ENCODE results near the gene MAP2. TPM values are rescaled to one million over a fixed set of nuclear protein-coding genes. Genes with fewer than 3 reads are reported as not detected.

The MAP2 gene
- total and polyA plus RNA-seq, 2 of the 8 experiments (the other 6 are each of a cell fraction or from before 2014, with no cell fraction given) = 5.9 to 9.4 TPM

DNA sequence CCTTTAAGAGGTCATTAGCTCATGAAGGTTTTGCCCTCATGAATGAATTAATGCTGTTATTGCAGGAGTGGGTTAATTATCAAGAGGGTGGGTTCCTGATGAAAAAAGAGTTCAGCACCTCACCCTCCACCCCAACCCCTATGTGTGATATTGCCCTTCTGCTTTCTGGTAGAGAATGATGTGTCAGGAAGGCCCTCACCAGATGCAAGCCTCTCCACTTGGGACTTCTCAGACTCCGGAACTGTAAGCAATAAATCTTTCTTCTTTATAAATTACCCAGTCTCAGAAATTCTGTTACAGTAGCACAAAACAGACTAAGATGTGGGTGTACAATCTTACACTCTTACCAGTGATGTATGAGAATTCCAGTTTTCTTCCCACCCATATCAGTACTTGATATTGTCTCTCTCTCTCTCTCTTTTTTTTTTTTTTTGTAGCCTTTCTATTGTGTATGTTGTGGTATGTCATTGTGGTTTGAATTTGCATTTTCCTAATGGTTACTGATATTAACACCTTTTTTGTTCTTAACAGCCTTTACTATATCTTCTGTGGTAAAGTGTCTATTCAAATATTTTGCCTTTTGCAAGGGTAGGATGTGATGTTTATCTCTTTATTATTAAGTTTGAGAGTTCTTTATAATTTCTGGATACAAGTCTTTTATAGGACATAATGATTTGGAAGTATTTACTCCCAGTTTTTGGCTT lies 10.4 kb upstream of the MAP2 start:
- Histone ChIP-seq H2BK20ac (ENCODE audit: low read length) (no peak overlapping the region), H3K23me2 (ENCODE audit: low read depth, low read length) (no peaks in the 10 kb centered on the region), H4K8ac (ENCODE audit: extremely low read depth, insufficient read depth, low read length) (no peak overlapping the region), H3K27me3 (replicated peaks in 1 of 4; ENCODE audit: control insufficient read depth in 3 of 4, extremely low read depth in 1 of 4, insufficient read depth in 3 of 4, low read length in 3 of 4) (no peaks in the 10 kb centered on the region), H3K4me2 (ENCODE audit: insufficient read depth in 1 of 2, low read depth in 2 of 2, low read length in 2 of 2) (no peak overlapping the region), H3K4ac (replicated peaks; ENCODE audit: insufficient read length, low read depth, low read length) (no peak overlapping the region), H3K27ac (ENCODE audit: low read depth, low read length) (no peak overlapping the region), H2AK5ac (ENCODE audit: low read depth, low read length) (no peak overlapping the region), H2BK15ac (ENCODE audit: low read length) (no peak overlapping the region), H3K79me1 (ENCODE audit: low read depth, low read length) (no peaks in the 10 kb centered on the region), H3K9me3 (ENCODE audit: insufficient read depth in 2 of 2, low read depth in 1 of 2, low read length in 1 of 2) (peaks cover 7 to 15% of the 10 kb centered on the region in 2 experiments; a peak in 2 of 4 replicates), H4K20me1 (replicated peaks in 1 of 2; ENCODE audit: control insufficient read depth in 1 of 2, insufficient read depth in 2 of 2, low read length in 2 of 2) (no peaks in the 10 kb centered on the region), H3K4me3 (ENCODE audit: extremely low read depth in 1 of 4, insufficient read depth in 2 of 4, low read depth in 3 of 4, low read length in 4 of 4) (no peak overlapping the region), H3K23ac (ENCODE audit: insufficient read length) (no peak overlapping the region), H3K36me3 (ENCODE audit: control insufficient read depth in 2 of 4, insufficient read depth in 4 of 4, low read length in 3 of 4) (no peaks in the 10 kb centered on the region; a peak in 1 of 8 replicates), H2BK12ac (ENCODE audit: low read depth, low read length) (no peak overlapping the region), H3K56ac (replicated peaks; ENCODE audit: insufficient read length, low read depth, low read length) (no peak overlapping the region), H2BK5ac (ENCODE audit: low read depth, low read length) (no peak overlapping the region), H3K14ac (ENCODE audit: insufficient read length) (no peak overlapping the region), H2BK120ac (replicated peaks; ENCODE audit: low read depth, low read length) (no peak overlapping the region), H4K91ac (replicated peaks; ENCODE audit: insufficient read length, low read length) (no peak overlapping the region), H4K5ac (ENCODE audit: insufficient read length, low read depth, low read length) (no peak overlapping the region), H3K79me2 (ENCODE audit: control insufficient read depth in 1 of 2, insufficient read depth in 2 of 2, low read length in 2 of 2) (no peaks in the 10 kb centered on the region), H3K4me1 (replicated peaks in 1 of 4; ENCODE audit: control insufficient read depth in 3 of 4, insufficient read depth in 4 of 4, low read length in 3 of 4) (no peaks in the 10 kb centered on the region), H3K9ac (replicated peaks in 1 of 4; ENCODE audit: extremely low read depth in 1 of 4, low read depth in 3 of 4, low read length in 3 of 4) (no peak overlapping the region), H3K18ac (ENCODE audit: extremely low read depth, low read length) (no peak overlapping the region), H2AFZ (ENCODE audit: low read length) (no peak overlapping the region)
- FAIRE-seq = no peak
- CTCF ChIA-PET (ENCODE audit: partially characterized antibody) = interaction anchor here (0.9 kb wide), 1 partner anchor 12 kb away, joined by 3 read pairs; no protein-coding TSS in a partner anchor
- POLR2A ChIA-PET (ENCODE audit: partially characterized antibody) = no interaction called here
- WGBS, 2 experiments (ENCODE audit: extremely low coverage in 1 of 2, insufficient coverage in 1 of 2, insufficient read length in 1 of 2, insufficient replicate concordance in 2 of 2, low coverage in 1 of 2, low lambda C conversion rate in 2 of 2, missing lambda C conversion rate in 1 of 2) = 95% methylated on average over 1 of the region's 1 CpG; no CpG with 5 or more reads in 1 of the 2 experiments
- no peak for DNase-seq (ENCODE audit: low read depth in 1 of 2, low spot score in 2 of 2)
- TF ChIP-seq TAF1 (IDR thresholded peaks at IDR 0.05; ENCODE audit: low read depth, low read length) (no peak), PHF8 (conservative IDR thresholded peaks at IDR 0.05; ENCODE audit: low read depth, low read length) (no peak), POU5F1 (IDR thresholded peaks at IDR 0.05; ENCODE audit: low read depth, low read length) (no peak), ASH2L (IDR thresholded peaks at IDR 0.05; ENCODE audit: low read length) (no peak), GABPA (IDR thresholded peaks at IDR 0.05; ENCODE audit: borderline replicate concordance, insufficient read depth, low read length) (no peak), RBBP5 (IDR thresholded peaks at IDR 0.05; ENCODE audit: borderline replicate concordance, low read depth, low read length) (no peak), YY1 (IDR thresholded peaks at IDR 0.05; ENCODE audit: low read depth, low read length) (no peak), SP2 (IDR thresholded peaks at IDR 0.05; ENCODE audit: low read length) (no peak), CEBPB (IDR thresholded peaks at IDR 0.05; ENCODE audit: low read depth, low read length) (no peak), TBP (IDR thresholded peaks at IDR 0.05; ENCODE audit: low read depth, low read length) (no peak), TAF7 (optimal IDR thresholded peaks at IDR 0.05; ENCODE audit: borderline replicate concordance, low read depth, low read length) (no peak), JUND (IDR thresholded peaks at IDR 0.05; ENCODE audit: low read length) (no peak)

Data from H1 (cell line).